K562 (cell line): Measurements from ENCODE around the gene PLEKHB1. TPM values are rescaled to one million over a fixed set of nuclear protein-coding genes. Genes with fewer than 3 reads are reported as not detected.

Experiments
- BRF1 ChIP-seq: IDR thresholded peaks from 3 replicates; pipeline ENCODE4 v1.6.1; 2011; ENCODE audit warnings: borderline replicate concordance, mild to moderate bottlenecking; ENCODE audit not compliant: insufficient read length; ENCODE audit errors: extremely low read depth
- CCAR2 ChIP-seq: fragments of 200-400 bp; formaldehyde crosslinking; IDR thresholded peaks from 2 replicates; pipeline ENCODE4 v1.6.1; 2017; ENCODE audit warnings: mild to moderate bottlenecking, low read depth, low read length
- CHCHD3 ChIP-seq: fragments of 250-450 bp; sonication (Bioruptor Pico); IDR thresholded peaks from 2 replicates; pipeline ENCODE4 v2.1.2; 2022; ENCODE audit warnings: mild to moderate bottlenecking
- ESRRB ChIP-seq: fragments of 250-450 bp; sonication (Bioruptor Pico); IDR thresholded peaks from 2 replicates; pipeline ENCODE4 v1.5.0; 2020; ENCODE audit warnings: mild to moderate bottlenecking, moderate library complexity, borderline replicate concordance
- NBN ChIP-seq: fragments of 450-650 bp; IDR thresholded peaks from 2 replicates; pipeline ENCODE4 v1.6.1; 2016; ENCODE audit warnings: low read depth, mild to moderate bottlenecking
- PRMT5 ChIP-seq: sonication (generic); formaldehyde crosslinking; IDR thresholded peaks from 2 replicates; pipeline ENCODE4 v1.5.0; 2020; ENCODE audit warnings: missing genetic modification reagents
- ZNF212 ChIP-seq: fragments of 450-650 bp; formaldehyde crosslinking; IDR thresholded peaks from 2 replicates; pipeline ENCODE4 v1.4.0; 2020; ENCODE audit warnings: mild to moderate bottlenecking
- ZNF224 ChIP-seq: sonication (generic); formaldehyde crosslinking; IDR thresholded peaks from 2 replicates; pipeline ENCODE4 v1.8.0; 2022; ENCODE audit warnings: mild to moderate bottlenecking, missing genetic modification reagents
- ZNF764 ChIP-seq: fragments of 250-450 bp; sonication (Bioruptor Pico); IDR thresholded peaks from 2 replicates; pipeline ENCODE4 v1.4.0; 2020; ENCODE audit warnings: low read depth, mild to moderate bottlenecking, moderate library complexity
- ZNF778 ChIP-seq: fragments of 450-650 bp; formaldehyde crosslinking; IDR thresholded peaks from 2 replicates; pipeline ENCODE4 v1.4.0; 2020; ENCODE audit warnings: mild to moderate bottlenecking, moderate library complexity
- ZNF79 ChIP-seq: fragments of 250-450 bp; sonication (Bioruptor Pico); IDR thresholded peaks from 2 replicates; pipeline ENCODE4 v1.4.0; 2020; ENCODE audit warnings: low read depth, mild to moderate bottlenecking, moderate library complexity
- polyA plus RNA-seq, 8 experiments: library from polyadenylated mRNA; depleted of rRNA in 4 of 8; stranded (reverse) in 5 of 8; unstranded in 3 of 8; fragments of >200 nt; fragmentation: Nextera tagmentation in 2 of 8; fragmentation: Illumina TruSeq in 1 of 8; extraction: Ambion mirVana in 2 of 8; extraction: Trizol in 1 of 8; gene quantifications; 2 replicates each; pipeline versions ENCODE4 v1.2.1 to v1.2.3, GENCODE V29; 2011 to 2014; ENCODE audit warnings: inconsistent platforms in 1 of 8, missing spikeins in 1 of 8
- total RNA-seq, 7 experiments: library from RNA; depleted of rRNA in 6 of 7; stranded (reverse); fragments of >200 nt in 6 of 7; fragmentation: Illumina TruSeq in 2 of 7; extraction: Trizol in 2 of 7; gene quantifications; 2 replicates each; pipeline versions ENCODE4 v1.2.1 to v1.2.3, GENCODE V29; 2011 to 2021; ENCODE audit warnings: low replicate concordance in 1 of 7
- TF ChIP-seq, protein P1 (sequence below): sonication (generic); formaldehyde crosslinking; IDR thresholded peaks from 2 replicates; pipeline ENCODE4 v1.8.0; 2023; ENCODE audit warnings: missing genetic modification reagents, mild to moderate bottlenecking, borderline replicate concordance
- TF ChIP-seq, protein P2 (sequence below): sonication (generic); formaldehyde crosslinking; IDR thresholded peaks from 2 replicates; pipeline ENCODE4 v1.9.0; 2022; ENCODE audit warnings: mild to moderate bottlenecking, missing genetic modification reagents
- TF ChIP-seq, protein P3 (sequence below): fragments of 250-450 bp; sonication (Bioruptor Pico); IDR thresholded peaks from 2 replicates; pipeline ENCODE4 v1.8.0; 2022; ENCODE audit warnings: inconsistent platforms, mild to moderate bottlenecking, moderate library complexity, borderline replicate concordance
- TF ChIP-seq, protein P4 (sequence below): fragments of 250-450 bp; sonication (Bioruptor Pico); IDR thresholded peaks from 2 replicates; pipeline ENCODE4 v1.5.0; 2022; ENCODE audit warnings: mild to moderate bottlenecking
- TF ChIP-seq, protein P5 (sequence below): fragments of 450-650 bp; IDR thresholded peaks from 2 replicates; pipeline ENCODE4 v1.6.1; 2016; ENCODE audit warnings: antibody characterized with exemption

The PLEKHB1 gene
- total and polyA plus RNA-seq, 9 of the 15 experiments (the other 6 are each of a cell fraction or from before 2014, with no cell fraction given), result 0.07 to 0.62 (median 0.17) TPM; not detected in 2

DNA sequence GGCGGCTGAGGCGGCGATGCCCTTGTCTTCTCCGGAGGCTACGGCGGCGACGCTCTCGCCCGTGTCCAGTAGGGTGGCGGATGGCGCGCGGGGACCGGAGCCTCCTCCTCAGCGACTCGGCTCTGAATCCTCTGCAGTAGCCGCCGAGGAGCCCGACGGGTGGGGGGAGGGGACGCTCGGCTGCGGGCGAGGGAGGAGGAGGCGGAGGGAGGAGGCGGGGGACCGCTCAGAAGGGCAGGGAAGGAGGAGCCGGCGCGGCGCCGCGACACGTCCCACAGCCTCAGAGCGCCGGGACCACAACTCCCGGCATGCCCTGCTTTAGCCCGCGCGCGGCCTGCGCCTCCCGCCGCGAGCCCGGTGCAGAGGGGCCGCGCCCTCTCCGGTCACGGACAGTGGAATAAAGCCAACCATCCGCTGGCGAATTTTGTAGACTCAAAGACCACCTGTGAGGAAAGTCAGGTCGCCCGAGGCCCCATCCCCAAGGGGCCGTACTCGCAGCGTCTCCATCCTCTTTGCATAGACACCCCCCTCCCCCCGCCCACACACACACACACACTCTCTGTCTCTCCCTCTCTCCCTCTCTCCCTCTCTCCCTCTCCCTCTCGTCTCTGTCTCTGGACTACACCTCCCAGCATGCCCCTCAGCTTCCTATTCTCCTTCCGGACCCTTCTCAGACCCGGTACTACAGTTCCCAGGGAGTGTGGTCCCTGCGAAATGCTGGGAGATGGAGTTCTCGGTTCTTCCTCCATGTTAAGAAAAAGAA, 48.2 kb upstream of the PLEKHB1 start, which contains the start of gene FAM168A (continued):
- TF ChIP-seq, protein P1, sequence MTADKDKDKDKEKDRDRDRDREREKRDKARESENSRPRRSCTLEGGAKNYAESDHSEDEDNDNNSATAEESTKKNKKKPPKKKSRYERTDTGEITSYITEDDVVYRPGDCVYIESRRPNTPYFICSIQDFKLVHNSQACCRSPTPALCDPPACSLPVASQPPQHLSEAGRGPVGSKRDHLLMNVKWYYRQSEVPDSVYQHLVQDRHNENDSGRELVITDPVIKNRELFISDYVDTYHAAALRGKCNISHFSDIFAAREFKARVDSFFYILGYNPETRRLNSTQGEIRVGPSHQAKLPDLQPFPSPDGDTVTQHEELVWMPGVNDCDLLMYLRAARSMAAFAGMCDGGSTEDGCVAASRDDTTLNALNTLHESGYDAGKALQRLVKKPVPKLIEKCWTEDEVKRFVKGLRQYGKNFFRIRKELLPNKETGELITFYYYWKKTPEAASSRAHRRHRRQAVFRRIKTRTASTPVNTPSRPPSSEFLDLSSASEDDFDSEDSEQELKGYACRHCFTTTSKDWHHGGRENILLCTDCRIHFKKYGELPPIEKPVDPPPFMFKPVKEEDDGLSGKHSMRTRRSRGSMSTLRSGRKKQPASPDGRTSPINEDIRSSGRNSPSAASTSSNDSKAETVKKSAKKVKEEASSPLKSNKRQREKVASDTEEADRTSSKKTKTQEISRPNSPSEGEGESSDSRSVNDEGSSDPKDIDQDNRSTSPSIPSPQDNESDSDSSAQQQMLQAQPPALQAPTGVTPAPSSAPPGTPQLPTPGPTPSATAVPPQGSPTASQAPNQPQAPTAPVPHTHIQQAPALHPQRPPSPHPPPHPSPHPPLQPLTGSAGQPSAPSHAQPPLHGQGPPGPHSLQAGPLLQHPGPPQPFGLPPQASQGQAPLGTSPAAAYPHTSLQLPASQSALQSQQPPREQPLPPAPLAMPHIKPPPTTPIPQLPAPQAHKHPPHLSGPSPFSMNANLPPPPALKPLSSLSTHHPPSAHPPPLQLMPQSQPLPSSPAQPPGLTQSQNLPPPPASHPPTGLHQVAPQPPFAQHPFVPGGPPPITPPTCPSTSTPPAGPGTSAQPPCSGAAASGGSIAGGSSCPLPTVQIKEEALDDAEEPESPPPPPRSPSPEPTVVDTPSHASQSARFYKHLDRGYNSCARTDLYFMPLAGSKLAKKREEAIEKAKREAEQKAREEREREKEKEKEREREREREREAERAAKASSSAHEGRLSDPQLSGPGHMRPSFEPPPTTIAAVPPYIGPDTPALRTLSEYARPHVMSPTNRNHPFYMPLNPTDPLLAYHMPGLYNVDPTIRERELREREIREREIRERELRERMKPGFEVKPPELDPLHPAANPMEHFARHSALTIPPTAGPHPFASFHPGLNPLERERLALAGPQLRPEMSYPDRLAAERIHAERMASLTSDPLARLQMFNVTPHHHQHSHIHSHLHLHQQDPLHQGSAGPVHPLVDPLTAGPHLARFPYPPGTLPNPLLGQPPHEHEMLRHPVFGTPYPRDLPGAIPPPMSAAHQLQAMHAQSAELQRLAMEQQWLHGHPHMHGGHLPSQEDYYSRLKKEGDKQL (CRISPR knock-in tag), result no peak
- TF ChIP-seq ZNF778 (CRISPR knock-in tag), result no peak
- TF ChIP-seq, protein P2, sequence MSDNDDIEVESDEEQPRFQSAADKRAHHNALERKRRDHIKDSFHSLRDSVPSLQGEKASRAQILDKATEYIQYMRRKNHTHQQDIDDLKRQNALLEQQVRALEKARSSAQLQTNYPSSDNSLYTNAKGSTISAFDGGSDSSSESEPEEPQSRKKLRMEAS (CRISPR knock-in tag), result peak; percentile 83
- TF ChIP-seq NBN, result peak; percentile 14; the same call in 1 of the 2 replicates
- no peak for TF ChIP-seq ZNF79 (CRISPR knock-in tag)
- no peak for TF ChIP-seq BRF1
- no peak for TF ChIP-seq CHCHD3 (CRISPR knock-in tag)
- TF ChIP-seq, protein P3, sequence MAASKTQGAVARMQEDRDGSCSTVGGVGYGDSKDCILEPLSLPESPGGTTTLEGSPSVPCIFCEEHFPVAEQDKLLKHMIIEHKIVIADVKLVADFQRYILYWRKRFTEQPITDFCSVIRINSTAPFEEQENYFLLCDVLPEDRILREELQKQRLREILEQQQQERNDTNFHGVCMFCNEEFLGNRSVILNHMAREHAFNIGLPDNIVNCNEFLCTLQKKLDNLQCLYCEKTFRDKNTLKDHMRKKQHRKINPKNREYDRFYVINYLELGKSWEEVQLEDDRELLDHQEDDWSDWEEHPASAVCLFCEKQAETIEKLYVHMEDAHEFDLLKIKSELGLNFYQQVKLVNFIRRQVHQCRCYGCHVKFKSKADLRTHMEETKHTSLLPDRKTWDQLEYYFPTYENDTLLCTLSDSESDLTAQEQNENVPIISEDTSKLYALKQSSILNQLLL, result no peak
- no peak for TF ChIP-seq ZNF212 (CRISPR knock-in tag)
- TF ChIP-seq ESRRB (CRISPR knock-in tag), result no peak
- no peak for TF ChIP-seq CCAR2
- no peak for TF ChIP-seq ZNF764 (CRISPR knock-in tag)
- no peak for TF ChIP-seq PRMT5
- TF ChIP-seq, protein P4, sequence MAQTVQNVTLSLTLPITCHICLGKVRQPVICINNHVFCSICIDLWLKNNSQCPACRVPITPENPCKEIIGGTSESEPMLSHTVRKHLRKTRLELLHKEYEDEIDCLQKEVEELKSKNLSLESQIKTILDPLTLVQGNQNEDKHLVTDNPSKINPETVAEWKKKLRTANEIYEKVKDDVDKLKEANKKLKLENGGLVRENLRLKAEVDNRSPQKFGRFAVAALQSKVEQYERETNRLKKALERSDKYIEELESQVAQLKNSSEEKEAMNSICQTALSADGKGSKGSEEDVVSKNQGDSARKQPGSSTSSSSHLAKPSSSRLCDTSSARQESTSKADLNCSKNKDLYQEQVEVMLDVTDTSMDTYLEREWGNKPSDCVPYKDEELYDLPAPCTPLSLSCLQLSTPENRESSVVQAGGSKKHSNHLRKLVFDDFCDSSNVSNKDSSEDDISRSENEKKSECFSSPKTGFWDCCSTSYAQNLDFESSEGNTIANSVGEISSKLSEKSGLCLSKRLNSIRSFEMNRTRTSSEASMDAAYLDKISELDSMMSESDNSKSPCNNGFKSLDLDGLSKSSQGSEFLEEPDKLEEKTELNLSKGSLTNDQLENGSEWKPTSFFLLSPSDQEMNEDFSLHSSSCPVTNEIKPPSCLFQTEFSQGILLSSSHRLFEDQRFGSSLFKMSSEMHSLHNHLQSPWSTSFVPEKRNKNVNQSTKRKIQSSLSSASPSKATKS, result no peak
- TF ChIP-seq ZNF224 (CRISPR knock-in tag), result no peak
- TF ChIP-seq, protein P5, sequence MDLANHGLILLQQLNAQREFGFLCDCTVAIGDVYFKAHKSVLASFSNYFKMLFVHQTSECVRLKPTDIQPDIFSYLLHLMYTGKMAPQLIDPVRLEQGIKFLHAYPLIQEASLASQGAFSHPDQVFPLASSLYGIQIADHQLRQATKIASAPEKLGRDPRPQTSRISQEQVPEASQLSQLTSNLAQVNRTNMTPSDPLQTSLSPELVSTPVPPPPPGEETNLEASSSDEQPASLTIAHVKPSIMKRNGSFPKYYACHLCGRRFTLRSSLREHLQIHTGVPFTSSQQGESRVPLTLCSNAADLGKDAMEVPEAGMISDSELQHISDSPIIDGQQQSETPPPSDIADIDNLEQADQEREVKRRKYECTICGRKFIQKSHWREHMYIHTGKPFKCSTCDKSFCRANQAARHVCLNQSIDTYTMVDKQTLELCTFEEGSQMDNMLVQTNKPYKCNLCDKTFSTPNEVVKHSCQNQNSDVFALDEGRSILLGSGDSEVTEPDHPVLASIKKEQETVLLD, result no peak; the same call in 1 of the 2 replicates
